T-helper 22 cell (primary cell): ENCODE results near the gene BPIFB3.
"Not testable (repeated sequence)": the region's sequence is repeated elsewhere in the genome, so short reads cannot be mapped to it uniquely, and the experiment has no call there.

Experiments
- DNase-seq: peaks from one replicate; pipeline ENCODE4 v3.0.0-alpha.2; 2020; ENCODE audit warnings: low read depth

Gene BPIFB3

DNA sequence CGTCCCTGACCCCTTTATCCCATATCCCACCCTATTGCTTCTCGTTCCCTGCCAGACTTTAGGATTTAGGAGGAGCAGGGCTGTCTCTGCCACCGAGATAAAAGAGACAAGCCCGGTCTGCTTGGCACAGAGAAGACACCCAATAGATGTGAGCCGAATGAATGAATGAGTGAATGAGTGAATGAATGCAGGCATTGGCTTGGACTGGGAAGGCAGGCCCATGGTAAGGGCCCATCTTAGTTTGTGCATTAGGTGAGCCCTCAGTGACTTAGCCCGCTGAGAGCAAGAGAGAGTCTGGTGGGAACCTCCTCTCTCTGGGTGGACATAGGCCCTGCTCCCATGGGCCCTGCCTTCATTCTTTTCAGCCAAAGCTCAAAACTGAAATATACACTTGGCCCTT lies 23.1 kb upstream of the BPIFB3 start:
- no peak for DNase-seq

GRCh38 chr20:33031531-33031930 lies 22.2 kb upstream of the BPIFB3 start, which contains the start of gene BPIFB6:
TSS of gene BPIFB6 (plus strand) at chr20:33031648. CDS start at chr20:33031648, 0 bp downstream.
- no peak for DNase-seq

DNA sequence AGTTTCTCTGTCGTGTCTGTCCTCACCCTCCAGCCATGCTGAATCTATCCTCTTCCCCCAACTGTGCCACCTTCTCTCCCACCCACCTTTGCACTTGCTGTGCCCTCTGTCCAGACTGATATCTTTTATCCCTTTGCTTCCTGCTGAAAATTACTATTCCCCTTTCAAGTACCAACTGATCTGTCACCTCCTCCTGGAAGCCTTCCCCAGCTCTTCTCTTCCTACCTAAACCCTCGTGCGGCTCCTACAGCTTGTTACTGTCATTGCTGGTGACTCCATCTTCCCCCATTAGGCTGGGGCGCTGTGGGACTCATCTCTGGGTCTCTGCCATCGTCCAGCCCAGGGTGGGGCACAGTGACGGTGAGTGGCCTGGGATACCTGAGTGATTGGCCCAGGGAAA lies 21.1 kb upstream of the BPIFB3 start:
- no peak for DNase-seq

GRCh38 chr20:33033381-33033780 lies 20.3 kb upstream of the BPIFB3 start:
- DNase-seq = no peak

DNA sequence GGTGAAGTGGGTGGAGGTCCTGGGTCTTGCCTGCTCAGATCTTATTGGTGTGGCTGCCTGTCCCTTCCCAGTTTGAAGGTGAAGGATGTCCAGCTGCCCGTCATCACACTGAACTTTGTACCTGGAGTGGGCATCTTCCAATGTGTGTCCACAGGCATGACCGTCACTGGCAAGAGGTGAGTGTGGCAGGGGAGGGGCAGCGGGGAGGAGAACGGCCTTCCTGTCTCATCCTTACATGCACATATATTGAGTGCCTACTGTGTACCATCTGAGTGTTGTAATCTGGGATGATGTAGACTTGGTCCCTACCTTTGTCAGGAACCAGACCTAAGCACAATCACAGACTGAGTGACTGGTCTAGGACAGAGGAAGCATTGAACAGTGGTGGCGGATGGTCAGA lies 19.6 kb upstream of the BPIFB3 start:
- DNase-seq = no peak

- DNase-seq = no peak
Measured at GRCh38 chr20:33034901-33035492, 18.7 kb upstream of the BPIFB3 start.

- DNase-seq = no peak
Measured at GRCh38 chr20:33037456-33037855, 16.2 kb upstream of the BPIFB3 start.

GRCh38 chr20:33038243-33038642 lies 15.5 kb upstream of the BPIFB3 start:
- DNase-seq = no peak

- no peak for DNase-seq
Measured at GRCh38 chr20:33042430-33042829, 11.3 kb upstream of the BPIFB3 start.

DNA sequence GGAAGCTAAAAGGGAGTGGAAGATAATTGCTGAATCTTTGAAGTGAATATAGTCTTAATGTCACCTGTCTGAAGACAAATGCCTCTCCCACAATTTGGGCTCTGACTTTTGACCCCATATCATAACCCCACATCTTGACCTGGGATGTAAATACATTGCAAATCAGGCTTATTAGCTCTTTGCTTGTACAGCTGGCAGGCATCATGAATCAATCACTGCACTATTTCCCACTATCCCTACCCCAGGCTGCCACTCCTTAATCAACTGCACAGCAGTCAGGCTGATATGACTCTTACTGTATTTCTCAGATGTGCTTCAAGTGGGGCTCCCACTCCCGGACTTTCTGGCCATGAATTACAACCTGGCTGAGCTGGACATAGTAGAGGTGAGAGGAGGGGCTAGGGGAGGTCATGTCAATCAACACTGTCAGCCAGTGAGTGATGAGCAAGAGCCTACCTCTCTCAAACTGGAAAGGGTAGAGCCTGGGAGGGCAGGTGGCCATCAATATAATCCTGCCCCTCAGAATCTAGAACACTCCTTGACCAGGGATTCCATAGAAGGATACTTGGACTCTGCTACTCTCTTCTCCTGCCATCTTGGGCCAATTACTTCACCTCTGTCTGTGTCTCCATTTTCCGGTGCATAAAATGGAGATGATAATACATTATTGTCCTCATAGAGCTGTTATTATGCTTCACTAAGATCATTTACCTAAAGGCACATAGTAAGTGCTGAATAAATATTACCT lies 10.5 kb upstream of the BPIFB3 start:
- no peak for DNase-seq

DNA sequence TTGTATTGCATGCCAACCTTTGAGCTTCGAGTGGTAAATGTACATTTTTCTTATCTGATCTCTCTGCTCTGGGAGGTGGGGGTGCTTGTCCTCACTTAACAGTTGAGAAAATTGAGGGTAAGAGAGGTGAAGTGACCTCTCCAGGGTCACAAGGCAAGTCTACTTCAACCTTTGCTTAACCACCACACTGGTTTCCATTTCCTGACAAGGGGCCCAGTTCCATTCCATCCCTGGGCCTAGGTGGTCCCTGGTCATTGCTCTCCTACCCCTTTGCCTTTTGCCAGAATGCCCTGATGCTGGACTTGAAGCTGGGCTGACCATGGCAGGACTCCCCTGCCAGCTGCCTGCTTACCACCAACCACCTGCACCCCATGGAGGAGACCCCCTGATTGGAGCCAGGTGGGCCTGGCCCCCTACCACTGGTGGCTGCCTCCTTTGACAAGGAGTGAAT lies 9.9 kb upstream of the BPIFB3 start:
- no peak for DNase-seq

GRCh38 chr20:33045129-33045721 lies 8.5 kb upstream of the BPIFB3 start:
- not testable (repeated sequence) for DNase-seq

DNA sequence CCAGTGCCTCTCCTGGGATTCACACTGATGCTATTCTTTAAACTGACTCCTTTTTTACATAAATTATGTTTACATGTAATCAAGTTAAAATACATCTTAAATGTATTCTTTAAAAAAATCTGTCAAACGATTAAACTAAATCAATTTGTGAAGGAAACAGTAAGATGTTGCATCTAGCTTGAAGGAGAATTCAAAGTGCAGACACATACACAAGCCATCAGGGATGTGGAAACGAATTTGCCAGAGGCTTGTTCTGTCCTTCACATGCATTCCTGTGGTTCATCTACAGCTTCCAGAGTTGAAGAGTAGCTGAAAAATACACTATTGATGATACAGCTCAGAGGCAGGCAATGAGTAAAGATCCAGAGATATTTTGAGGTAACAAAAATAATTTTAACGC lies 7.3 kb upstream of the BPIFB3 start:
- no peak for DNase-seq

- no peak for DNase-seq
Measured at GRCh38 chr20:33051333-33051732, 2.4 kb upstream of the BPIFB3 start.

- DNase-seq = no peak
Measured at GRCh38 chr20:33054381-33054780, 678 bp downstream of the BPIFB3 start.

- DNase-seq = no peak
Measured at GRCh38 chr20:33054791-33055190, 1.1 kb downstream of the BPIFB3 start.

- DNase-seq = no peak
Measured at GRCh38 chr20:33059136-33059535, 5.4 kb downstream of the BPIFB3 start.

DNA sequence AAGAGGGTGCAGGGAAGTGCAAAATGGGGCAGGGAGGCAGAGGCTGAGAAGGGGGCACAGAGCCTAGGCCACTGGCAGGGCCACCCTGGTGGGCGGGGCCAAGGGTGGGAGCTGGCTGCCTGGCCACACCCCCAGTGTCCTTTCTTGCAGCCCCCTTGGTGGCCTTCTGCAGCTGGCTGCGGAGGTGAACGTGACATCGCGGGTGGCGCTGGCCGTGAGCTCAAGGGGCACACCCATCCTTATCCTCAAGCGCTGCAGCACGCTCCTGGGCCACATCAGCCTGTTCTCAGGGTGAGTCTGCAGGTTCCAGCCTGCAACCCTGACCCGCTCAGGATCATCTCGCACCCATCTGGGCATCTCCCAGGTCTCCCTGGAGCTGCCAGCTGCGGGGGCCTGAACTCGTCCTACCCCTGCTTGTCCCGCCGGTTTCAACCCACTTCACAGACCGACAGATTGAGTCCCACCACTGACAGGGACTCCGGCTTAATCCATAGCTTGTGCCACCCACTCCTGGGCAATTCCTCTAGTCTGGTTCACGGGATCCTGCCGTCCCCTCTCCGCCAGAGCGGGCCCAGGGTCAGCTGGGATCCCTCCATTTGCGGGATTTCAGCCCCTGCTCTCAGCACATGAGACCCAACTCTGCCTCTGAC lies 6.2 kb downstream of the BPIFB3 start:
- DNase-seq = no peak

GRCh38 chr20:33061658-33062028 lies 7.9 kb downstream of the BPIFB3 start:
- DNase-seq = no peak

DNA sequence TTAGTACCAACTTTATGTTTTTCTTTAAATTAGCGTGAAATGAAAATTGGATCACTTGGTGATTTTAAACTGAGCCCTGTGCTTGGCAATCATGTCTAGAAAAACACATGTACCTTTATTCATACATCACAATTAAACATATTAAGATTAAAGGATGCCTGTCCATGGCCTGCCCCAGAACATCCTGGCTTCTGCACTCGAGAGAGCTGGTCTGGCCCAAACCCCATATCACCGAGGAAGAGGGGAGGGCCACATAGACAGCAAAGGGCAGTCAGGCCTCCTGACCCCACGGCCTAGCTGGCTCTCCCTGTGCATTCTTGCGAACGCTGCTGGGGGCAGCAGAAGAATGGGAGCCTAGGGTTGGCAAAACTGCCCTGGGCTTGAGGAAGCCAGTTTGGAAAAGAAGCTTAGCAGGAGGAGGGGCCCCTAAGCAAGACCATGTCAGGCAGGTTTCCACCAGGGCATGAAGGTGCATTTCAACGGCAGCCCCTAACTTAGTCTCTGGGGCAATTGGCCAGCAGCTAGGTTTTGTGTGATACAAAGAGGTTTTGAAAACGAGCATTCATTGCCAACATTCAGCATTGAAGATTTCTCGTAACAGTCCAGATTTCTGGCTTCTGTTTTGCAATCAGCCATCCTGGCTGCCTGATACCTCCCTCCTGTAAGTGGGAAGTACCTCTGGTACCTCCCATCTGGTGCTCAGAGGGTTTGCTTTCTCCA lies 8.6 kb downstream of the BPIFB3 start:
- no peak for DNase-seq

DNA sequence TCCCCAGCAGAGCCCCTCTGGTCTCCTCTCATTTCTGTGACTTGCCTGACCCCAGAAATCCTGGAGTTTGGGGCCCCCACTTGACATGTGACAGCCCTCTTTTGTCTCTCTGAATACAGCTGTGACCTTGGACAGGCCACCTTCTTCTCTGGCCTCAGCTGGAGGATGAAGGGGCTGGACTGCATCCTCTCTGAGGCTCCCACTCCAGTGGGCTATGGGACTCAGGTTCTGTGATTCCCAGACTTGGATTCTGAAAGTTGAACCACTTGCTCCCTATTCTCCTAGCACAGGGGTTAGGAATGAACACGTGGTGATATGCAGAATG lies 9.1 kb downstream of the BPIFB3 start:
- DNase-seq = no peak

- no peak for DNase-seq
Measured at GRCh38 chr20:33063271-33063670, 9.6 kb downstream of the BPIFB3 start.
